ENCODE data around the gene PRKCE. TPM values are rescaled to one million over a fixed set of nuclear protein-coding genes. Genes with fewer than 3 reads are reported as not detected.
A peak's percentile ranks its signal among the peaks of the same experiment; 100 is the strongest.

Gene PRKCE
- polyA plus RNA-seq, 1 experiment: 16.7 TPM

- H3K27me3 ChIP-seq (ENCODE audit: control insufficient read depth, insufficient read depth, low read length): no peaks in the 10 kb centered on the region
- no peak for DNase-seq (ENCODE audit: low read depth, low spot score)
- no peak overlapping the region for H3K27ac ChIP-seq (ENCODE audit: low read depth, low read length)
- no peaks in the 10 kb centered on the region for H3K9me3 ChIP-seq (ENCODE audit: control insufficient read depth, insufficient read depth, low read length)
- ChIA-PET CTCF (interaction anchor here (0.6 to 0.7 kb wide), 4 partner anchors 64 to 649 kb away, joined by 3 to 5 read pairs (median 4); no protein-coding TSS in a partner anchor), POLR2A (interaction anchor here (0.6 kb wide), 2 partner anchors 29 to 646 kb away, joined by 3 read pairs; no protein-coding TSS in a partner anchor)
- H3K4me3 ChIP-seq (ENCODE audit: low read depth, low read length): no peak overlapping the region
- TF ChIP-seq, protein P1, sequence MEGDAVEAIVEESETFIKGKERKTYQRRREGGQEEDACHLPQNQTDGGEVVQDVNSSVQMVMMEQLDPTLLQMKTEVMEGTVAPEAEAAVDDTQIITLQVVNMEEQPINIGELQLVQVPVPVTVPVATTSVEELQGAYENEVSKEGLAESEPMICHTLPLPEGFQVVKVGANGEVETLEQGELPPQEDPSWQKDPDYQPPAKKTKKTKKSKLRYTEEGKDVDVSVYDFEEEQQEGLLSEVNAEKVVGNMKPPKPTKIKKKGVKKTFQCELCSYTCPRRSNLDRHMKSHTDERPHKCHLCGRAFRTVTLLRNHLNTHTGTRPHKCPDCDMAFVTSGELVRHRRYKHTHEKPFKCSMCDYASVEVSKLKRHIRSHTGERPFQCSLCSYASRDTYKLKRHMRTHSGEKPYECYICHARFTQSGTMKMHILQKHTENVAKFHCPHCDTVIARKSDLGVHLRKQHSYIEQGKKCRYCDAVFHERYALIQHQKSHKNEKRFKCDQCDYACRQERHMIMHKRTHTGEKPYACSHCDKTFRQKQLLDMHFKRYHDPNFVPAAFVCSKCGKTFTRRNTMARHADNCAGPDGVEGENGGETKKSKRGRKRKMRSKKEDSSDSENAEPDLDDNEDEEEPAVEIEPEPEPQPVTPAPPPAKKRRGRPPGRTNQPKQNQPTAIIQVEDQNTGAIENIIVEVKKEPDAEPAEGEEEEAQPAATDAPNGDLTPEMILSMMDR (IDR thresholded peaks at IDR 0.05; ENCODE audit: low read depth, low read length): no peak
Measured at GRCh38 chr2:46000660-46001059, 349.2 kb downstream of the PRKCE start.

GRCh38 chr2:46001290-46001689 is 349.8 kb downstream of the PRKCE start:
- H3K9me3 ChIP-seq (ENCODE audit: control insufficient read depth, insufficient read depth, low read length): no peaks in the 10 kb centered on the region
- ChIA-PET CTCF (interaction anchor here (0.6 to 3.9 kb wide), 4 partner anchors 8 to 290 kb away, joined by 3 to 20 read pairs (median 3); no protein-coding TSS in a partner anchor), POLR2A (interaction anchor here (0.6 to 2.5 kb wide), 9 partner anchors 9 to 434 kb away, joined by 3 to 11 read pairs (median 3); partner anchors contain the start of gene EPAS1)

GRCh38 chr2:46001741-46002506 is 350.4 kb downstream of the PRKCE start:
- Histone ChIP-seq H3K9me3 (ENCODE audit: control insufficient read depth, insufficient read depth, low read length) (no peaks in the 10 kb centered on the region), H3K4me3 (ENCODE audit: low read depth, low read length) (no peak overlapping the region), H3K27me3 (ENCODE audit: control insufficient read depth, insufficient read depth, low read length) (no peaks in the 10 kb centered on the region), H3K27ac (ENCODE audit: low read depth, low read length) (peak overlapping the region; percentile 95)
- TF ChIP-seq, protein P1 (IDR thresholded peaks at IDR 0.05; ENCODE audit: low read depth, low read length): no peak
- ChIA-PET CTCF (interaction anchor here (0.6 to 3.9 kb wide), 6 partner anchors 9 to 290 kb away, joined by 3 to 20 read pairs (median 3); no protein-coding TSS in a partner anchor), POLR2A (interaction anchor here (0.6 to 2.5 kb wide), 10 partner anchors 9 to 433 kb away, joined by 3 to 11 read pairs (median 3); partner anchors contain the start of gene EPAS1)
- peak; percentile 84 for DNase-seq (ENCODE audit: low read depth, low spot score)

More at GRCh38 chr2:46001290-46001689, 349.8 kb downstream of the PRKCE start:
- no peaks in the 10 kb centered on the region for H3K27me3 ChIP-seq (ENCODE audit: control insufficient read depth, insufficient read depth, low read length)
- no peak overlapping the region for H3K4me3 ChIP-seq (ENCODE audit: low read depth, low read length)
- TF ChIP-seq, protein P1 (IDR thresholded peaks at IDR 0.05; ENCODE audit: low read depth, low read length): no peak
- no peak for DNase-seq (ENCODE audit: low read depth, low spot score)
- peak overlapping the region; percentile 95 for H3K27ac ChIP-seq (ENCODE audit: low read depth, low read length)

DNA sequence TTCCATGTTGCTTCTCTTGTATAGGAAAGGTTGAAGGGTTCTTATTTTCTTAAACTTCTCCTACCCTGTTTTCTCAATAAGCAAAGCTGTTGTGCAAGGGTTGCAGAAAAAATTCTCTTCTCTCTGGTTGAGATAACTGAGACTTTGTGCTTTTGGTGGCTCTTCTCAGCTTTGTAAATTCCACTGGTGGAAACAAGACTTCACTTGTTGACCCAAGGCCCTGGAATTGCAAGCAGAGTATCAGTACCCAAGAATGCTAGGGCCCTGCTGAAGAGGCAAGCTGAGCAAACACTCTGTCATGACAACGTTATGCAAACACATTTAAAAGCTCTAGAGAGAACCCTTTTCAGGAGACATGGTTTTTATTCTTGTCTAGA is 351.0 kb downstream of the PRKCE start:
- DNase-seq (ENCODE audit: low read depth, low spot score): no peak
- ChIA-PET POLR2A (interaction anchor here (1.1 to 2.5 kb wide), 6 partner anchors 11 to 376 kb away, joined by 3 to 11 read pairs (median 3); partner anchors contain the start of gene EPAS1), CTCF (interaction anchor here (0.7 to 3.9 kb wide), 4 partner anchors 10 to 67 kb away, joined by 3 to 20 read pairs (median 6); no protein-coding TSS in a partner anchor)
- Histone ChIP-seq H3K9me3 (ENCODE audit: control insufficient read depth, insufficient read depth, low read length) (peaks cover 3% of the 10 kb centered on the region; the same call in 1 of the 2 replicates), H3K27ac (ENCODE audit: low read depth, low read length) (peak overlapping the region; percentile 84), H3K4me3 (ENCODE audit: low read depth, low read length) (no peak overlapping the region), H3K27me3 (ENCODE audit: control insufficient read depth, insufficient read depth, low read length) (no peaks in the 10 kb centered on the region)
- TF ChIP-seq, protein P1 (IDR thresholded peaks at IDR 0.05; ENCODE audit: low read depth, low read length): no peak
